ENCODE results near the gene ZNF385B. TPM values are rescaled to one million over a fixed set of nuclear protein-coding genes. Genes with fewer than 3 reads are reported as not detected.

The ZNF385B gene
- total RNA-seq, 1 donor from 2014 or later, result 0.11 TPM

DNA sequence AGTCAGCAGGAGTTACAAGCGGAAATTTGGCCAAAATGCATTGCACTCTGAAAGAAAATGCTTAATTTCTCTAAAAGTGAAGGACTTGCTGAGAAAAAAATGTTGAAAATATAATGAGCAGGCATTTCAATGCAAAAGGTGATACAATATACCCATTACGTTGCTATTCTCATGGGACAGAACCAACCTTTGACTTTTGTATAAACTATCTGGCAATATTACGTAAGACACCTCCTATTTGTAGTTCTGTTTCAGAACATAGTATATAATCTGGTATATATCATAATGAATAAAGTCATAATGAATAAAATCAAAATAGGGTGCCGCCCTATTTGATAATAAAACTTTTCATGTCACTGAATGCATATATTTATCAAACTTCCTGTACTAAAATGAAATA lies 310.6 kb downstream of the ZNF385B start:
- no peak for DNase-seq (ENCODE audit: low spot score in 2 of 2, unreplicated experiment in 2 of 2)
- TF ChIP-seq, protein P1, sequence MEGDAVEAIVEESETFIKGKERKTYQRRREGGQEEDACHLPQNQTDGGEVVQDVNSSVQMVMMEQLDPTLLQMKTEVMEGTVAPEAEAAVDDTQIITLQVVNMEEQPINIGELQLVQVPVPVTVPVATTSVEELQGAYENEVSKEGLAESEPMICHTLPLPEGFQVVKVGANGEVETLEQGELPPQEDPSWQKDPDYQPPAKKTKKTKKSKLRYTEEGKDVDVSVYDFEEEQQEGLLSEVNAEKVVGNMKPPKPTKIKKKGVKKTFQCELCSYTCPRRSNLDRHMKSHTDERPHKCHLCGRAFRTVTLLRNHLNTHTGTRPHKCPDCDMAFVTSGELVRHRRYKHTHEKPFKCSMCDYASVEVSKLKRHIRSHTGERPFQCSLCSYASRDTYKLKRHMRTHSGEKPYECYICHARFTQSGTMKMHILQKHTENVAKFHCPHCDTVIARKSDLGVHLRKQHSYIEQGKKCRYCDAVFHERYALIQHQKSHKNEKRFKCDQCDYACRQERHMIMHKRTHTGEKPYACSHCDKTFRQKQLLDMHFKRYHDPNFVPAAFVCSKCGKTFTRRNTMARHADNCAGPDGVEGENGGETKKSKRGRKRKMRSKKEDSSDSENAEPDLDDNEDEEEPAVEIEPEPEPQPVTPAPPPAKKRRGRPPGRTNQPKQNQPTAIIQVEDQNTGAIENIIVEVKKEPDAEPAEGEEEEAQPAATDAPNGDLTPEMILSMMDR (IDR thresholded peaks at IDR 0.05; ENCODE audit: unreplicated experiment), result no peak
- no peaks in the 10 kb centered on the region for H3K4me1 Mint-ChIP-seq
- H3K27me3 Mint-ChIP-seq (ENCODE audit: low read depth), result peaks cover 5% of the 10 kb centered on the region
- no peak overlapping the region for H3K27ac Mint-ChIP-seq
- H3K9me3 Mint-ChIP-seq, result peaks cover 5% of the 10 kb centered on the region
- no peaks in the 10 kb centered on the region for H3K36me3 Mint-ChIP-seq
- no peak overlapping the region for H3K4me3 Mint-ChIP-seq

DNA sequence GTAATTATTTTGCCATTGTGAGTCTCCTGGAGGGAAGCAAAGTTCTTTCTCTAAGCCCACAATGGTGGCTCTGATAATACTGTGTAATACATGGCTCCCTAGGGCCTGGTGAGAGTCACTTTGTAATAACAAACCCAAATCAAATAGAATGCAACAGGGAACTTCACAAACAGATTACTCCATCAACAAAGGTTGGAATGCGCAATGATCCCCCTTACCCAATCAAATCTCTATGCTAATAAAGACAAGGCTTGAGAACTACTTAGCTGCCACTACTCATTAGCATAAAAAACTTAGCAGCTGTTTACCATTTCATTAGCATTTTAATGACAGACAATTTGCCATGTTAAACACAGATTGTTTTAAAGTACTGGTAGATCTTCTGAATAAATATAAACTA lies 311.2 kb downstream of the ZNF385B start:
- Mint-ChIP-seq H3K4me3 (no peak overlapping the region), H3K9me3 (peaks cover 5% of the 10 kb centered on the region), H3K27me3 (ENCODE audit: low read depth) (peaks cover 6% of the 10 kb centered on the region), H3K36me3 (no peaks in the 10 kb centered on the region), H3K27ac (no peak overlapping the region), H3K4me1 (no peaks in the 10 kb centered on the region)
- DNase-seq (ENCODE audit: low spot score in 2 of 2, unreplicated experiment in 2 of 2), result no peak
- TF ChIP-seq, protein P1 (IDR thresholded peaks at IDR 0.05; ENCODE audit: unreplicated experiment), result no peak

DNA sequence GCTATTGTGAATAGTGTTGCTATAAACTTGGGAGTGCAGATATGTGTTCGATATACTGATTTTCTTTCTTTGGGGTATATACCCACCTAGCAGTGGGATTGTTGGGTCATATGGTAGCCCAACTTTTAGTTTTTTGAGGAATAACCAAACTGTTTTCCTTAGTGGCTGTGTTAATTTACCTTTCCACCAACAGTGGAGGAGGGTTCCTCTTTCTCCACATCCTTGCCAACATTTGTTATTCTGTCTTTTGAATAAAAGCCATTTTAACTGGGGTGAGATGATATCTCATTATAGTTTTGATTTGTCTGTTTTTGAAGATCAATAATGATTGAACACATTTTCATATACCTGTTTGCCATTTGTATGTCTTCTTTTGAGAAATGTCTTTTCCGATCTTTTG lies 314.8 kb downstream of the ZNF385B start:
- peaks cover 10% of the 10 kb centered on the region for H3K4me1 Mint-ChIP-seq
- H3K9me3 Mint-ChIP-seq, result peaks cover 5% of the 10 kb centered on the region
- H3K4me3 Mint-ChIP-seq, result no peak overlapping the region
- TF ChIP-seq, protein P1 (IDR thresholded peaks at IDR 0.05; ENCODE audit: unreplicated experiment), result no peak
- no peaks in the 10 kb centered on the region for H3K36me3 Mint-ChIP-seq
- no peak overlapping the region for H3K27ac Mint-ChIP-seq
- DNase-seq (ENCODE audit: low spot score in 2 of 2, unreplicated experiment in 2 of 2), result no peak
- H3K27me3 Mint-ChIP-seq (ENCODE audit: low read depth), result peaks cover 6% of the 10 kb centered on the region

DNA sequence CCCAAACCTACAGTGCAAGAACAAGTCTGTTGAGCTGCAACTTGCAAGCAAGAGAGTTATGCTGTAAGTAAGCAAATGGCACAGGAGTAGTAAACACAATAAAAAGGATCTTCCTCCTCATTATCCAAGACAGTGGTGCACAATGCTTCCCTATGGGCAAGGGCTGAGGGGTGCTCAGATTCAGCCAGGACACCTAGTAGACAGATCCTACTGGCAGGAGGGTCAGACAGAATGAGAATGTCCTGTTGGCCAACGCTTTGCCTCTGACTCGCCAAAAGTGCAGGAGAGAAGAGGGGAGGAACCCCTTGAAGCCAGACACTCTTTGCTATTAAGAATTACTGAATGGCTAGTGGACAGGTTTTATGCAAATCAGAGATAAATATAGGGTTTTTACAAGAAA lies 316.4 kb downstream of the ZNF385B start:
- peaks cover 6% of the 10 kb centered on the region for H3K27me3 Mint-ChIP-seq (ENCODE audit: low read depth)
- no peak overlapping the region for H3K4me3 Mint-ChIP-seq
- no peaks in the 10 kb centered on the region for H3K36me3 Mint-ChIP-seq
- TF ChIP-seq, protein P1 (IDR thresholded peaks at IDR 0.05; ENCODE audit: unreplicated experiment), result no peak
- H3K4me1 Mint-ChIP-seq, result peaks cover 10% of the 10 kb centered on the region
- no peak for DNase-seq (ENCODE audit: low spot score in 2 of 2, unreplicated experiment in 2 of 2)
- H3K27ac Mint-ChIP-seq, result no peak overlapping the region
- H3K9me3 Mint-ChIP-seq, result peaks cover 5% of the 10 kb centered on the region

DNA sequence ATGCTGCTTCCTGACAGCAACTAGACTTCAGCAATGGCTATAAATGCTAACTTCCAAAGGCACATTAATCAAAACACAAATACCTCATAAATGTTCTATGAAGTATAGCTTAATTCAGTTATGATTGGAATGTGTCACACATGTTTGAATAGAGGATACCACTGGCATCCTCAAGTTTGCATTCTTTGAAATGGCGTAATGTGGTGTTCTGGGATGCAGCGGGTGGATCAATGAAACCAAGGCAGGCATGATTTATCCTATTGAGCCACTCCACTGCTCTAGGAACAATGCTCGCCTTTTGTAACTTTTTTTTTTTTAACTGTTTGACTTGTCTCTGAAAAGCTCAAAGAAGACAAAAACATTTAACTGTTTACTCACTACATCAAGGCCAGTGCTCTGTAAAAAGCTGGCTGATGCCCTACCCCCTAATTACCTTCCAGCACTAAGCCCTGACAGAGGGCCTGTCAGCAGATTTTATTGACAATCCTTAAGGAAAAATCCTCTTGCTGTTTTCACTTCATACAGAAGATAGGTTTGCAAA lies 318.0 kb downstream of the ZNF385B start:
- H3K9me3 Mint-ChIP-seq, result peaks cover 9% of the 10 kb centered on the region
- no peaks in the 10 kb centered on the region for H3K36me3 Mint-ChIP-seq
- peaks cover 6% of the 10 kb centered on the region for H3K27me3 Mint-ChIP-seq (ENCODE audit: low read depth)
- TF ChIP-seq, protein P1 (IDR thresholded peaks at IDR 0.05; ENCODE audit: unreplicated experiment), result no peak
- H3K4me1 Mint-ChIP-seq, result peaks cover 10% of the 10 kb centered on the region
- no peak overlapping the region for H3K27ac Mint-ChIP-seq
- no peak overlapping the region for H3K4me3 Mint-ChIP-seq
- no peak for DNase-seq (ENCODE audit: low spot score in 2 of 2, unreplicated experiment in 2 of 2)

DNA sequence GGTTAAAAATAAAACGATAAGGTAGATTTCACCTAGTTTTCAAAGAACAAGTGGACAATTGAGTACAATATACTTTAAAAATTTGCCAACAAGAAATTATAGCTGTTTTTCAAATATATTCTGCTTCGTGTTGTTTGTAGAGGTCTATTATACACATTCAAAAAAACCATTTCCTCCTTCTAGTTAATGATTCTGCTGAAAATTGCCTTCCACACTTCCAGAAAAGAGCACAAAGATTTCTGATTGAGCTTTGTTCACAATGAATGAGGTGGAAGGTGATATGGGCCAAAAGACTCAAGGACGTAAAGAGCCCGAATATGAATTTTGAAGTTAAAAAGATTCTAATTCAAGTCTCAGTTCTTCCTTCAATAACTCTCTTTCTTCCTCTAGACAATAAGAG lies 319.8 kb downstream of the ZNF385B start:
- H3K4me1 Mint-ChIP-seq, result peaks cover 10% of the 10 kb centered on the region
- H3K4me3 Mint-ChIP-seq, result no peak overlapping the region
- peaks cover 1% of the 10 kb centered on the region for H3K27me3 Mint-ChIP-seq (ENCODE audit: low read depth)
- DNase-seq (ENCODE audit: low spot score in 2 of 2, unreplicated experiment in 2 of 2), result no peak
- TF ChIP-seq, protein P1 (IDR thresholded peaks at IDR 0.05; ENCODE audit: unreplicated experiment), result no peak
- no peaks in the 10 kb centered on the region for H3K36me3 Mint-ChIP-seq
- peaks cover 4% of the 10 kb centered on the region for H3K9me3 Mint-ChIP-seq
- H3K27ac Mint-ChIP-seq, result no peak overlapping the region
